Activated T-cell treated with anti-CD3 and anti-CD28 coated beads, Interleukin-2, amount 50 U/mL, for 72 hours (primary cell): ENCODE measurements around the gene ABHD1. TPM values are rescaled to one million over a fixed set of nuclear protein-coding genes. Genes with fewer than 3 reads are reported as not detected.

Source experiments
- total RNA-seq, 2 donors: library from RNA; stranded (reverse); gene quantifications; one replicate each; pipeline ENCODE4 v1.2.3, GENCODE V29; 2022

Gene ABHD1
- total RNA-seq, 2 donors from 2014 or later: 0.34 to 0.72 TPM

Other genes starting within 250 kb of the ABHD1 start
- 1 to 10 TPM; 4.8 to 5.3 TPM for gene MAPRE3, start 153.2 kb upstream of the ABHD1 start, total RNA-seq
- gene TMEM214, start 90.8 kb upstream of the ABHD1 start, total RNA-seq: 10 to 100 TPM; 50.5 to 53.6 TPM
- gene AGBL5, start 72.1 kb upstream of the ABHD1 start, total RNA-seq: 10 to 100 TPM; 12.1 to 16.1 TPM
- gene OST4, start 52.2 kb upstream of the ABHD1 start, total RNA-seq: 100 to 1,000 TPM; 238 to 260 TPM
- 1 to 10 TPM in 1 of 2 donors, under 1 TPM in 1; 0.36 to 1.0 TPM for gene EMILIN1, start 45.2 kb upstream of the ABHD1 start, total RNA-seq
- 10 to 100 TPM; 11.9 to 12.9 TPM for gene KHK, start 37.0 kb upstream of the ABHD1 start, total RNA-seq
- gene CGREF1, start 4.7 kb upstream of the ABHD1 start, total RNA-seq: 1 to 10 TPM in 1 of 2 donors, under 1 TPM in 1; 0.81 to 2.4 TPM
- gene PREB, start 10.8 kb downstream of the ABHD1 start, total RNA-seq: 10 to 100 TPM; 35.5 to 41.1 TPM
- not detected for gene PRR30, start 15.6 kb downstream of the ABHD1 start, total RNA-seq
- not detected for gene TCF23, start 25.2 kb downstream of the ABHD1 start, total RNA-seq
- gene ATRAID, start 88.2 kb downstream of the ABHD1 start, total RNA-seq: 10 to 100 TPM; 80.5 to 87.3 TPM
- 10 to 100 TPM; 38.8 to 39.2 TPM for gene SLC5A6, start 88.5 kb downstream of the ABHD1 start, total RNA-seq
- gene CAD, start 93.6 kb downstream of the ABHD1 start, total RNA-seq: 10 to 100 TPM; 53.6 to 64.5 TPM
- gene SLC30A3, start 139.2 kb downstream of the ABHD1 start, total RNA-seq: 1 to 10 TPM; 1.5 to 2.3 TPM
- under 1 TPM in 1 of 2 donors, not detected in 1; 0.31 TPM for gene DNAJC5G, start 151.6 kb downstream of the ABHD1 start, total RNA-seq
- under 1 TPM in 1 of 2 donors, not detected in 1; 0.36 TPM for gene TRIM54, start 158.6 kb downstream of the ABHD1 start, total RNA-seq
- 1 to 10 TPM; 4.9 to 7.6 TPM for gene UCN, start 184.6 kb downstream of the ABHD1 start, total RNA-seq
- gene MPV17, start 199.3 kb downstream of the ABHD1 start, total RNA-seq: 10 to 100 TPM; 73.2 to 93.0 TPM
- gene GTF3C2, start 232.9 kb downstream of the ABHD1 start, total RNA-seq: 10 to 100 TPM; 56.6 to 58.7 TPM
- gene EIF2B4, start 246.5 kb downstream of the ABHD1 start, total RNA-seq: 10 to 100 TPM; 30.0 to 42.7 TPM
- 10 to 100 TPM; 66.1 to 70.7 TPM for gene SNX17, start 246.8 kb downstream of the ABHD1 start, total RNA-seq